GM18861 (cell line): ENCODE data around the gene KRTAP9-9.
"Not testable (repeated sequence)": the region's sequence is repeated elsewhere in the genome, so short reads cannot be mapped to it uniquely, and the experiment has no call there.

Experiments used
- ATAC-seq: cut with Tn5 transposase; IDR thresholded peaks from one replicate; pipeline ENCODE4 v1.9.1; 2021; ENCODE audit not compliant: unreplicated experiment

The KRTAP9-9 gene

DNA sequence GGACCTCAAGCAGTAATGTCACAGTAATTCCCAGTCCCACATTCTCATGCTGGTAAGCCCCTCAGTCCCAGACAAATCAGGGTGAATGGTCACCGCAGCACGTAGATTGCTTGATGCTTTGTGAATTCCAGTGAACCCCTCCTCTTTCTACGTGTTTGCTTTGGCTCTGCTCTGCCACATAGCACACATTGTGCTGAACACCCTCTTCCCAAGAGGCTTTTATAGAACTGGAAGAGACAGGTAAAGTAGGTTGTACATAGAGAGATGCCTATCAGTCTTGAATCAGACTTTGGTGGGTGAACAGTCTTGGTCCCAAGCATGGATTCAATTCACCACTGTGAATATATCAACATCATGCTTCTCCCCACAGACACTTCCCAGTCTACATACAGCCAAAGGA, 9.4 kb downstream of the KRTAP9-9 start:
- no peak for ATAC-seq

GRCh38 chr17:41265078-41265477, 9.9 kb downstream of the KRTAP9-9 start, which contains the start of gene KRTAP9-6:
Gene KRTAP9-6 (plus strand): TSS chr17:41265378. CDS start chr17:41265378, 0 bp downstream.
- no peak for ATAC-seq

DNA sequence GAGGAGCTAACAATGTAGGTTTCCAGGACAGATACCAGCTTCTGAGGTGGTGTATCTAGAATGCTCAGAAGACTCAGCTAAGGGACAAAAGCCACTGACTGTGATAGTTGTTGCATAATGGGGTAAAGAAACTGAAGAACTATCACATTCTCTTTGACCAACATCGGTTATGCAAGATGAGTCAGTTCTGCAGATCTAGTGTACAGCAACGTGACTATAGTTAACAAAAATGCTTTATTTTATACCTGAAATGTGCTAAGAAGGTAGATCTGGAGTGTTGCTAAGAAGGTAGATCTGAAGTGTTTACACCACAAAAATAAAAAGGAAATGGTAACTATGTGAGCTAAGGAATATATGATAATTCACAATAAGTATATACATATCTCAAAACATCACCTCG, 12.5 kb downstream of the KRTAP9-9 start:
- no peak for ATAC-seq

DNA sequence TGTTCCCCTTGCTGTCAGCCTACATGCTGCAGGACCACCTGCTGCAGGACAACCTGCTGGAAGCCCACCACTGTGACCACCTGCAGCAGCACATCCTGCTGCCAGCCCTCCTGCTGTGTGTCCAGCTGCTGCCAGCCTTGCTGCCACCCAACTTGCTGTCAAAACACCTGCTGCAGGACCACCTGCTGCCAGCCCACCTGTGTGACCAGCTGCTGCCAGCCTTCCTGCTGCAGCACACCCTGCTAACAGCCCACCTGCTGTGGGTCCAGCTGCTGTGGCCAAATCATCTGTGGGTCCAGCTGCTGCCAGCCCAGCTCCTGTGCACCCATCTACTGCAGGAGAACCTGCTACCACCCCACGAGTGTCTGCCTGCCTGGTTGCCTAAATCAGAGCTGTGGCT, 16.1 kb downstream of the KRTAP9-9 start:
- ATAC-seq = not testable (repeated sequence)

GRCh38 chr17:41271858-41272257, 16.7 kb downstream of the KRTAP9-9 start:
- ATAC-seq = no peak

DNA sequence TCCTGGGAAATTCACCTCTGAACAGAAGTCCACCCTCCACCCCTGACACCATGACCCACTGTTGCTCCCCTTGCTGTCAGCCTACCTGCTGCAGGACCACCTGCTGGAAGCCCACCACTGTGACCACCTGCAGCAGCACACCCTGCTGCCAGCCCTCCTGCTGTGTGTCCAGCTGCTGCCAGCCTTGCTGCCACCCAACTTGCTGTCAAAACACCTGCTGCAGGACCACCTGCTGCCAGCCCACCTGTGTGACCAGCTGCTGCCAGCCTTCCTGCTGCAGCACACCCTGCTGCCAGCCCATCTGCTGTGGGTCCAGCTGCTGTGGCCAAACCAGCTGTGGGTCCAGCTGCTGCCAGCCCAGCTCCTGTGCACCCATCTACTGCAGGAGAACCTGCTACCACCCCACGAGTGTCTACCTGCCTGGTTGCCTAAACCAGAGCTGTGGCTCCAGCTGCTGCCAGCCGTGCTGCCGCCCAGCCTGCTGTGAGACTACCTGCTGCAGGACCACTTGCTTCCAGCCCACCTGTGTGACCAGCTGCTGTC, 20.5 kb downstream of the KRTAP9-9 start, which contains the start of gene KRTAP9-7:
TSS of gene KRTAP9-7 (plus strand) at position 51 of the 543 bp plus-strand sequence. CDS start at position 51, 0 bp downstream.
- ATAC-seq = not testable (repeated sequence)

DNA sequence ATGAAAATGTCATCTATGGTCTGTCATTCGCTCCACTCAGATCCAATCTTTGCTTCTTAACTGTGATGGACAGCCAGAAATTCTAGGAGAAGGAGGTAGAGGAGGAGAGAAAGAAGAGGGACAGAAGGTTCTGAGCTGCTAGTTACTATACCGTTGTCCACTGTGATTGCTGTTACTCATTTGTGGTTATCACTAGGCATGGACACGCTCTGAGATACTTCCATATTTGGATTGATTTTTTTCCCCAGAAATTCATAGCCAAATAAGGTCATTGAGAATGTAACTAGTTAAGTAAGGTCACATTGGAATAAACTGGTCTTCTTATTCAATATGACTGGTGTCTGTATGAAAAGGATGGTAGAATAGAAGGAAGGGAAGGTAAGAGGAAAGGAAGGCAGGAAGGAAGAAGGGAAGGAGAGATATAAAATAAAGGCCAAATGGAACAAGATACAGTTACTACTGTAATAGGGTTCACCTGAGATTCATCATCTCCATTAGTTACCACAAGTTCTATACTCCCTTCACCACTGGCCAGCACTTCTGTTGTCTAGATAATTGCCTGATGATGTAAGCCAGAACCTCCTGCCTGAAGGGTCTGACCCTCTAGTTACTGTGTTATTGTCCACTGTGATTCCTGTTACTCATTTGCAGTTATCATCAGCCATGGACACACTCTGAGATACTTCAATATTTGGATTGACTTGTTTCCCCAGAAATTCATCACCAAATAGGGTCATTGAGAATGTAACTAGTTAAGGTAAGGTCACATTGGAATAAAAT, 23.2 kb downstream of the KRTAP9-9 start:
- ATAC-seq = no peak

DNA sequence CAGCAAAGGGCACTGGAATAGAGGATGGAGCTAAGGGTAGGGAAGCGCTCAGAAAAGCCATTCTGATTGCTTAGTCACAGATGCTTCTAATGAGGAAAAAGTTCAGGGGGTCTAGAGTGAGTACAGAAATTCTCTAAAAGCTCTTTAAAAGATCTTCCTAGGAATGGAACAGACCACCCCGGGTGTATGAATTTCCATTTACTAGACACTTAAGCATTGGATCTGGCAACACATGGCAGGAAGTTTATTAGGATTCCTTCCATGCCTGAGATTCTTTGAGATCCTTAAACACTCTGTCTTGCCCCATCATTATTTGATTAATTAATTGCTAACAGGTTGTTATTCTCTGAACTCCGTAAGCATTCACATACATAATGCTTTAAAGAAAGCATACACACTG, 28.9 kb downstream of the KRTAP9-9 start:
- ATAC-seq = no peak

GRCh38 chr17:41284546-41284945, 29.4 kb downstream of the KRTAP9-9 start:
- no peak for ATAC-seq

GRCh38 chr17:41287050-41287449, 31.9 kb downstream of the KRTAP9-9 start:
- ATAC-seq = no peak

DNA sequence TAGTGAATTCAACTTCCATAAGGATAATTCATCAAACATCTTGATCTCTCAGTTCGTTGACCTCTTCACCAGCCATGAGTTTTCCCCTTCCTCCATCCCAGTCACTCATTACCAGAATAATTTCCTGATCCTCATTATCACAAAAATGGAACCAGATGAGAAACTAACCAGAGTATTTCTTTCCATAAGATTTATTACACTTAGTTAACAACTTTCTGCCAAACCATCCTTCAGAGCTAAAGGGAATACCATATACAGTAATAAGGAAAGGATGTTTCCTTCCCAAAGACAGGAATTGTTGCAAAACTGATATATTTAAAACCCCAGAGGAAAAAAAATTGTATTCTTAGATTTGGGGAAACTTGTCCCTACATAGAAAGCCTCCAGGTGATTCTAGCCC, 38.8 kb downstream of the KRTAP9-9 start:
- no peak for ATAC-seq

DNA sequence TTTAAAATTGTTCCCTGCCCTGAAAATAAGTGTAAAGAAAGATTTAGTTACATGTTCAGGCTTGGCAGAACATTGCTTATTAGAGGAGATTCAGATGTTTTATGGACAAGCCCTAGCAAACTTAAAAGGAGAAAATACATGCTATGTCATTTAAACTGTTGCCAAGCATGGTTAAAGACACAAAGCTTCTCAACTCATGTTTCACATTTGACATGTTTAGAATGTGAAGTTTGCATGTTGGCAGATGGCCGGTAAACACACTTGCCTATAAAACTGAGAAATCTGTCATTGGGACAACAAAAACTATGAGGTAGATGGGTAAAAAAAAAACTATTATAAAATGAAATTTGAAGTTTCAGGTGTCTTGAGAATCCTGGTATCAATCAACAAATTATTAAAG, 41.7 kb downstream of the KRTAP9-9 start:
- ATAC-seq = no peak

DNA sequence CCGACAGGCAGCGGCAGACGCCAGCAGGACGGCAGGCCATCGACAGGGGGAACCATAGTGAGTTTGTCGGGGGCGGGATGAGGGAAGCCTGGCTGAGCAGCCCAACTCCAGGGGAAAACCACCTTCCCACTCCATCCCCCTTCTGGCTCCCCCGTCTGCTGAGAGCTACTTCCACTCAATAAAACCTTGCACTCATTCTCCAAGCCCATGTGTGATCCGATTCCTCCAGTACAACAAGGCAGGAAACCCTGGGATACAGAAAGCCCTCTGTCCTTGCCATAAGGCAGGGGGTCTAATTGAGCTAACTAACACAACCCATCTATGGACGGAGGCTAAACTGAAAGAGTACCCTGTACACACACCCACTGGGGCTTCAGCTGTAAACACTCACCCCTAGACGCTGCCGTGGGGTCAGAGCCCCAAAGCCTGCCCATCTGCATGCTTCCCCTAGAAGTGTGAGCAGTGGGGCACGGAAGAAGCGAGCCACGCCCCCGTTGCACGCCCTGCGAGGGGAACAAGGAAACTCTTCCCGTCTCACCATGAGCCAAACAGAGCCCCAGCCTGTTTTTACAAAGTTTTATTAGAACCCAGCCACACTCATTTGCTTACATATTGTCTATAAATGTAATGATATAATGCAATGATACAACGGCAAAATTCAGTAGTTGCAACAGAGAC, 43.4 kb downstream of the KRTAP9-9 start:
- ATAC-seq = no peak

DNA sequence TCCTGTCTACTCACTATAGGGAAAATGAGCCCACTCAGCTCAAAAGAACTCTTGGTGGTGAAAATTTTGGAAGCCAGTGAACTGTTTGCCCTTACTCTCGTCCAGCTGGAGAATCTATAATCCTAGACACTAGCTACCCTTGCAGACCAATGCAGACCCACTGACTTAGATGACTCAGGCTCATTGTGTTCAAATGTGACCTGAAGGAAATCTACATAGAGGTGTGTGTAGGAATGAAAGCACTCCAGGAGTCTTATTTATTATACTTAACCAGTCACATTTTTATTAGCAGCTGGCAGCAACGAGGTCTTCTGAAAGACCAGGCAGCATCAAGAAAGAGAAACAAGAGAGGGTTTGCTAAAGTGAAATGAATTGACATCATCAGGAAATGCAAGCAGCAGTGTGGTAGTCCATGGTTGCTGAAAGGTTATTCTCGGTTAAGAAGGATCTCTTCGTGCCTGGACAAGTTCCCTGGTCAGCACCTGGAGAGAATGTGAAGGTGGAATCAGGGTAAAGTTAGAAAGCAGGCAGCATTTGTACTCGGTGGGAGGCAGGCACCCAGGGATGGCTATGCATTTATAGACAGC, 46.1 kb downstream of the KRTAP9-9 start:
- no peak for ATAC-seq

- ATAC-seq = no peak
Observed at GRCh38 chr17:41301916-41302901, 47.0 kb downstream of the KRTAP9-9 start, which contains the start of gene KRTAP29-1. Gene KRTAP29-1 (minus strand): TSS chr17:41302851. CDS start chr17:41302851, 0 bp downstream.

DNA sequence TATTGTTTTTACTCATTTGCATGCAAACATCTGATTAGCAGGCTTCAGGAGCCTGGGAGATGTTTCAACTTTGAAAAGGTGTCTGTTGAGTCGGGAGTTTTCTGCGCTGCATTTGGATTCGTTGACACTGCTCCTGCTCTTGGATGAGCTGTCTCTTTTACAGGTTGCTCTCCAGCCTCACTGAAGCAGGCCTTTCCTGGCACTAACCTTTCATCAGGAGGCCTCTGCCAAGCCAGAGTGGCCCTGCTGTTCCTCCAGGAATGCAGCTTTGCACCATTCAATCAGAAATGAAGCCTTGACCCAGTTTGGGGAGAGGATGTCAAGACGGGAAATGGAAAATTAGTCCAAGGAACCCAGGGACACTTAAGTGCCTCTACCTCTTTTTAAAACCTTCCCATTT, 47.8 kb downstream of the KRTAP9-9 start:
- no peak for ATAC-seq

DNA sequence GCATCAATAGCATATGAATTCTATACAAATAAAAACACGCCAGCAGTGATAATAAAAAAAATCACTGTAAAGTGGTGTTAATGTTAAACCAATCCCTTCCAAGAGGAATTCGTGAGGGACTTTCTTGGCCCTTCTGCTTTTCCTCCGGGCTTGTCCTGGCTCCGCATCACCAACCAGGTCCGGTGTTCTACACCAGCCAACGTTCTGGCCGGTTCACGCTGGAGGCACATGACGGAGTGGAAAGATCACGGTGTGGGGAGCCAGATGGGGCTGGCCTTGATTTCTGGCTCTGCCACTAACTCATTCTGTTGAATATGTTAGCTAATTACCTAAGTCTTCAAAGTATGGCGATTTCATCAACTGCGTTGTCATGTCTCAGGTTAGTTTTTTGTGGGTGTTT, 48.9 kb downstream of the KRTAP9-9 start:
- no peak for ATAC-seq
